Prostate gland (tissue), 2 donors: ENCODE results near the gene THSD4.

Experiments used
- CTCF ChIP-seq, 4 experiments: fragments of 200-600 bp in 2 of 4; fragments of 450-650 bp in 2 of 4; sonication (generic) in 2 of 4; IDR thresholded peaks; 1 replicate in 3 of 4; 2 replicates in 1 of 4; pipeline ENCODE4 v1.5.1; 2016 to 2019; ENCODE audit warnings: antibody characterized with exemption in 4 of 4, mild to moderate bottlenecking in 2 of 4, moderate library complexity in 2 of 4
- POLR2A ChIP-seq: fragments of 450-650 bp; IDR thresholded peaks from one replicate; pipeline ENCODE4 v1.6.1; 2016; ENCODE audit warnings: antibody characterized with exemption, mild to moderate bottlenecking

GRCh38 chr15:71109905-71110304 is 5.4 kb upstream of the THSD4 start:
- no peak for TF ChIP-seq POLR2A
- no peak for TF ChIP-seq CTCF (IDR thresholded peaks at IDR 0.05)
